Peyer's patch (tissue), 4 donors: ENCODE results near the gene DNASE1L1. TPM values are rescaled to one million over a fixed set of nuclear protein-coding genes. Genes with fewer than 3 reads are reported as not detected.

Experiments
- DNase-seq, 3 donors: peaks; one replicate each; pipeline ENCODE4 v3.0.0-alpha.2; 2017 to 2019
- H3K27ac ChIP-seq, 4 donors: fragments of 200-600 bp; sonication (generic); one replicate each; pipeline ENCODE4 v1.5.1; 2016 to 2019
- H3K27me3 ChIP-seq, 2 donors: fragments of 200-600 bp; sonication (generic); one replicate each; pipeline ENCODE4 v1.5.1; 2019
- H3K36me3 ChIP-seq, 3 donors: fragments of 200-600 bp; sonication (generic); one replicate each; pipeline ENCODE4 v1.5.1; 2016 to 2019
- H3K4me1 ChIP-seq, 4 donors: fragments of 200-600 bp; sonication (generic); one replicate each; pipeline ENCODE4 v1.5.1; 2016 to 2019
- H3K4me3 ChIP-seq, 4 donors: fragments of 200-600 bp; sonication (generic); 1 replicate in 3 of 4; 2 replicates in 1 of 4; pipeline ENCODE4 v1.5.1; 2016 to 2019; ENCODE audit warnings: mild to moderate bottlenecking in 1 of 4
- H3K9me3 ChIP-seq, 4 donors: fragments of 200-600 bp; sonication (generic); one replicate each; pipeline ENCODE4 v1.5.1; 2016 to 2019; ENCODE audit warnings: mild to moderate bottlenecking in 1 of 4
- CTCF ChIP-seq, 6 experiments: fragments of 450-650 bp in 4 of 6; fragments of 200-600 bp in 2 of 6; sonication (generic) in 1 of 6; IDR thresholded peaks; one replicate each; pipeline ENCODE4 v1.5.1; 2017 to 2019; ENCODE audit warnings: antibody characterized with exemption in 6 of 6, mild to moderate bottlenecking in 3 of 6, moderate library complexity in 1 of 6
- POLR2A ChIP-seq, 2 donors: fragments of 450-650 bp; IDR thresholded peaks; one replicate each; pipeline ENCODE4 v1.5.1; 2017; ENCODE audit warnings: antibody characterized with exemption in 2 of 2, mild to moderate bottlenecking in 2 of 2, moderate library complexity in 2 of 2
- total RNA-seq, 4 donors: library from RNA; depleted of rRNA; stranded (reverse); fragments of >200 nt; gene quantifications; one replicate each; pipeline ENCODE4 v1.1.0, GENCODE V29; 2016

The DNASE1L1 gene
- total RNA-seq, 4 donors from 2014 or later: 23.9 to 41.2 (median 32.2) TPM

DNA sequence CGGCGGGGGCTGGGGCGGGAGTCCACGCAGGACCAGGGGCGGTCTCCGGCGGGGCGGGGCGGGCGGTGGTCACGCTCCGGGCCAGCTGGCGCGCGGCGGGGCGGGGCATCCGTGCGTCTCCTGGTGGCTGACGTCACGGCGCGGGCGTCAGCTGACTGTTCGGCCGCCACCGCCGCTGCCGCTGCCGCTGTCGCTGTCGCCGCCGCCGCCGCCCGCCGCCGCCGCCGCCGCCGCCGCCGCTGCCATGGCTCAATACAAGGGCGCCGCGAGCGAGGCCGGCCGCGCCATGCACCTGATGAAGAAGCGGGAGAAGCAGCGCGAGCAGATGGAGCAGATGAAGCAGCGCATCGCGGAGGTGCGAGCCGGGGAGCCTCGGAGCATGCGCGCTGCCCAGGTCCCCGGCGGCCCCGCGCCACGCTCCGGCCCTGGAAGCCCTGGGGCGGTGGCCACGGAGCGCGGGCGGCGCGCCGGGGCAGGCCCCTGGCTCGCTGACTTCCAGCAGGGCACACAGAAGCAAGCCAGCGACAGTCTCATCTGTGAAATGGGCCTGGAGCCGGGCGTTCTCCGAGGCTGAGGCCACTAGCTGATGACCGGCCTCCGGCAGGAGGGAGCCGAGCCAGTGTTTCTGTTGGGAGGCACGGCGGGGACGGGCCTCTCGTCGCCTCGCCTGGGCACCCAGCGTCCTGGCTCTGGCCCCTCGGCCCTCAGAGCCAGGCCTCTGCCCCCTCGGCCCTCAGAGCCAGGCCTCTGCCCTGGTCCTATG lies 35.1 kb upstream of the DNASE1L1 start, which contains the start of gene FAM50A:
FAM50A (plus strand) TSS at position 150 of the 763 bp plus-strand sequence; CDS start at position 245, 95 bp downstream.
- TF ChIP-seq CTCF (IDR thresholded peaks at IDR 0.05): peak in 3 of 6 experiments; percentile 20 to 43 (median 21)
- peak in 1 of 2 donors; percentile 66 for TF ChIP-seq POLR2A (IDR thresholded peaks at IDR 0.05)
- H3K36me3 ChIP-seq: peaks cover 0 to 29% (median 0%) of the 10 kb centered on the region in 3 donors
- no peaks in the 10 kb centered on the region for H3K27me3 ChIP-seq

GRCh38 chrX:154443479-154443910 lies 34.4 kb upstream of the DNASE1L1 start:
- Histone ChIP-seq H3K9me3 (no peaks in the 10 kb centered on the region), H3K27ac (peak overlapping the region; percentile 72 to 87 (median 81)), H3K4me1 (peaks cover 0 to 15% (median 3%) of the 10 kb centered on the region in 4 donors), H3K27me3 (no peaks in the 10 kb centered on the region), H3K4me3 (peak overlapping the region; percentile 43 to 80 (median 60)), H3K36me3 (peaks cover 0 to 22% (median 0%) of the 10 kb centered on the region in 3 donors)
- DNase-seq: no peak
- TF ChIP-seq POLR2A (IDR thresholded peaks at IDR 0.05) (no peak), CTCF (IDR thresholded peaks at IDR 0.05) (no peak)

More for the DNA sequence above, 35.1 kb upstream of the DNASE1L1 start, which contains the start of gene FAM50A:
- peaks cover 0 to 10% (median 3%) of the 10 kb centered on the region in 4 donors for H3K4me1 ChIP-seq
- peak; percentile 77 to 92 (median 85) for DNase-seq
- H3K4me3 ChIP-seq: peak within 1 kb of the TSS; percentile 43 to 80 (median 60)
- H3K9me3 ChIP-seq: no peaks in the 10 kb centered on the region
- peak within 1 kb of the TSS; percentile 73 to 87 (median 81) for H3K27ac ChIP-seq

- no peak for TF ChIP-seq CTCF (IDR thresholded peaks at IDR 0.05)
- no peaks in the 10 kb centered on the region for H3K27me3 ChIP-seq
- no peak overlapping the region for H3K4me3 ChIP-seq
- H3K36me3 ChIP-seq: peaks cover 0 to 20% (median 0%) of the 10 kb centered on the region in 3 donors
- DNase-seq: no peak
- H3K9me3 ChIP-seq: no peaks in the 10 kb centered on the region
- H3K27ac ChIP-seq: no peak overlapping the region
- peaks cover 0 to 24% (median 3%) of the 10 kb centered on the region in 4 donors for H3K4me1 ChIP-seq
These were observed 33.1 kb upstream of the DNASE1L1 start for GRCh38 chrX:154441984-154442707.

- peaks cover 0 to 20% (median 0%) of the 10 kb centered on the region in 3 donors for H3K36me3 ChIP-seq
These were observed 32.5 kb upstream of the DNASE1L1 start for GRCh38 chrX:154441564-154441963.

More at GRCh38 chrX:154441564-154441963, 32.5 kb upstream of the DNASE1L1 start:
- Histone ChIP-seq H3K27ac (no peak overlapping the region), H3K4me1 (peaks cover 0 to 24% (median 3%) of the 10 kb centered on the region in 4 donors), H3K9me3 (no peaks in the 10 kb centered on the region), H3K4me3 (no peak overlapping the region), H3K27me3 (no peaks in the 10 kb centered on the region)
- DNase-seq: no peak
- TF ChIP-seq POLR2A (IDR thresholded peaks at IDR 0.05) (no peak), CTCF (IDR thresholded peaks at IDR 0.05) (no peak)
